ENCODE measurements around the gene ADAM8. TPM values are rescaled to one million over a fixed set of nuclear protein-coding genes. Genes with fewer than 3 reads are reported as not detected.

Gene ADAM8
- total RNA-seq, 3 donors from 2014 or later, result 4.8 to 7.0 (median 5.2) TPM

DNA sequence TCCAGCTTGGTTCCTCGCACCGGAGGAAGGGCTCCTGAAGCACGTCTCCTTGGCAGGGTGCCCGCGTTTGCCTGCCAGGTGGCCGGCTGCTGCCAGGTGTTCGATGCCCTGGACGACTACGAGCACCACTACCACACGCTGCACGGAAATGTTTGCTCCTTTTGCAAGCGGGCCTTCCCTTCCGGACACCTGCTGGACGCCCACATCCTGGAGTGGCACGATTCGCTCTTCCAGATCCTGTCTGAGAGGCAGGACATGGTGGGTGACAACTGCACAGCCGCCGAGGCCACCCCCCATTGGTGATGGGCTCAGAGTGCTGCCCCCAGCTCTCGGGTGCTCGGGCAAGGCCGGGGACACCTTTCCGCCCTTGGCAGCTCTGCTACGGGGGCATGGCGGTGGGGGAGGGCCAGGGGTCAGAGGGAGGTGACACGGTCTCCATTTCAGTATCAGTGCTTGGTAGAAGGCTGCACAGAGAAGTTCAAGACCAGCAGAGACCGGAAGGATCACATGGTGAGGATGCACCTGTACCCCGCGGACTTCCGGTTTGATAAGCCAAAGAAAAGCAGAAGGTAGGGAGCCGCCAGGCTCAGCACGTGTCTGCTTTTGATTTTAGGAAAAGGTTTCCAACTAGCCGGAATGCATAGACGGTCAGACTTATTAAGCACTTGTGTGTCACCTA lies 33.2 kb upstream of the ADAM8 start:
- H3K36me3 ChIP-seq (ENCODE audit: low read depth), result no peaks in the 10 kb centered on the region
- H3K4me1 ChIP-seq (ENCODE audit: low read depth), result peaks cover 21% of the 10 kb centered on the region
- peak; percentile 78 to 86 (median 81) for DNase-seq
- no peak for TF ChIP-seq CTCF (IDR thresholded peaks at IDR 0.05)
- no peaks in the 10 kb centered on the region for H3K9me3 ChIP-seq
- H3K4me3 ChIP-seq, result no peak overlapping the region
- ATAC-seq, result peak; percentile 33
- intact Hi-C loops (cut with DNase I, micrococcal nuclease), result no loop called here

GRCh38 chr10:133309100-133309719 lies 32.5 kb upstream of the ADAM8 start:
- no peaks in the 10 kb centered on the region for H3K9me3 ChIP-seq
- ATAC-seq (peak; percentile 94), DNase-seq (peak; percentile 97 to 99 (median 98))
- peak overlapping the region; percentile 94 for H3K4me3 ChIP-seq
- H3K4me1 ChIP-seq (ENCODE audit: low read depth), result peaks cover 21% of the 10 kb centered on the region
- intact Hi-C loops (cut with DNase I, micrococcal nuclease), result no loop called here
- TF ChIP-seq CTCF (IDR thresholded peaks at IDR 0.05), result no peak
- H3K36me3 ChIP-seq (ENCODE audit: low read depth), result no peaks in the 10 kb centered on the region

DNA sequence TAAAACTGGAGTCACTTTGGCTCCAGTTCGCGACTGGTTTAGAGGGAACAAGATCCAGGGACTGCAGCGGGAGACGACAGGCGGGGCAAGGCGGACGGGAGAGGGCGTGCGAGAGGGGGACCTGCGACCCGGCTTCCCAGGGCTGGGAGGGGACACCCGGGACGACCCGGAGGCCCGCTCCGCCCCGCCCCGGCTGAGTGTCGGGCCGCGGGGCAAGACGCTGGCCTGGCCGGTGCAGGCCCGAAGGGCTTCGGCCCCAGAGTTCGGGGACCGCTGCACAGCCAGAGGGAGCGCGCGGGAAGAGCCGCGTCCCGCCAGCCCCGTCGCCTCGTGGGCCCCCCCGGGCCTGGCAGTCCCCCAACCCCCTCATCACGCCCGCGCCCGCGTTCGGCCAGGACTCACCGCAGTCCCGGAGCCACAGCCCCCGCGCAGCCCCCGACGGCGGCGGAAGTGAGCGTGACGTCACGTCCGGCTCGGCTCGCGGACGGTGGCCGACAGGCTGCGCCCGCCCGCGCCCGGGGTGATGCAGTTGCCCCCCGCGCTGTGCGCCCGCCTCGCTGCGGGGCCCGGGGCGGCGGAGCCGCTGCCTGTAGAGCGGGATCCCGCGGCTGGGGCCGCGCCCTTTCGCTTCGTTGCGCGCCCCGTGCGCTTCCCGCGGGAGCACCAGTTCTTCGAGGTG lies 31.9 kb upstream of the ADAM8 start, which contains the start of the genes TUBGCP2 and ZNF511:
TSS of gene TUBGCP2 (minus strand) at position 452 of the 679 bp plus-strand sequence. CDS start 5,931 bp downstream, outside the sequence.
TSS of gene ZNF511 (plus strand) at position 494 of the 679 bp plus-strand sequence. CDS start at position 524, 30 bp downstream.
- intact Hi-C loops (cut with DNase I, micrococcal nuclease), result no loop called here
- Histone ChIP-seq H3K4me3 (peak within 1 kb of the TSS; percentile 94), H3K36me3 (ENCODE audit: low read depth) (no peaks in the 10 kb centered on the region), H3K4me1 (ENCODE audit: low read depth) (peaks cover 21% of the 10 kb centered on the region), H3K9me3 (no peaks in the 10 kb centered on the region)
- TF ChIP-seq CTCF (IDR thresholded peaks at IDR 0.05), result no peak
- DNase-seq, result peak; percentile 87 to 93 (median 92)
- ATAC-seq, result peak; percentile 79

DNA sequence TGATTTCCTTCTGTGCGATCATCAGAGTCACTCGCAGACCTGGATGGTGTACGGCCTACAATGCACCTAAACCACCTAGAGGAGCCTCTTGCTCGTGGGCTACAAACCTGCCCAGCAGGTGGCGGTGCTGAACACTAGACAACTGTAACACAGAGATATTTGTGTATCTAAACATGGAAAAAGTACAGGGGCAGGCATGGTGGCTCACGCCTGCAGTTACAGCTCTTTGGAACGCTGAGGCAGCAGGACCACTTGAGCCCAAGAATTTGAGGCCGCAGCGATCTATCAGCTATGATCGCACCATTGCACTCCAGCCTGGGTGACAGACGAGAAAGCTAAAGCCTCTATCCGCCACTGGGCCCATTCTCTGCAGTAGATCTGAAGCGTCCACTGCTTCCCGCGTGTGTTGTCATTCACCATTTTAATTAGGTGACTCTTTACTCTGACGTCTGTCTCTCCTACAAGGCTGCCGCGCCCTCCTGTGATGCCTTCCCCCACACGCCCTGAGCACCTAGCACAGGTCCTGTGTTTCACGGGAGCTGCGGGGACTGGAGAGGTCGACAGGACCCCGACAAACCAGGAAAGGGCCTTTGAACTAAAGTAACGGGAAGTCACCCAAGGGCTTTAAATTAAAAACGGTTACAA lies 31.2 kb upstream of the ADAM8 start:
- ATAC-seq, result peak; percentile 48
- peak; percentile 91 to 98 (median 93) for DNase-seq

More for the DNA sequence above, 31.2 kb upstream of the ADAM8 start:
- Histone ChIP-seq H3K4me3 (peak overlapping the region; percentile 94), H3K4me1 (ENCODE audit: low read depth) (peaks cover 21% of the 10 kb centered on the region), H3K36me3 (ENCODE audit: low read depth) (no peaks in the 10 kb centered on the region), H3K9me3 (no peaks in the 10 kb centered on the region)
- TF ChIP-seq CTCF (IDR thresholded peaks at IDR 0.05), result peak; percentile 64
- intact Hi-C loops (cut with DNase I, micrococcal nuclease), result no loop called here

Data from mucosa of descending colon (tissue), 3 donors.